GM18519 (cell line): ENCODE measurements around the gene BMF.
"Not testable (repeated sequence)": the region's sequence is repeated elsewhere in the genome, so short reads cannot be mapped to it uniquely, and the experiment has no call there.

Source experiments
- ATAC-seq: cut with Tn5 transposase; IDR thresholded peaks from one replicate; pipeline ENCODE4 v1.9.1; 2021; ENCODE audit warnings: mild to moderate bottlenecking, moderate library complexity; ENCODE audit not compliant: unreplicated experiment, low FRiP score

BMF gene

GRCh38 chr15:40090774-40091455 is 17.8 kb downstream of the BMF start:
- ATAC-seq: no peak

- no peak for ATAC-seq
Measured at GRCh38 chr15:40088929-40089755, 19.5 kb downstream of the BMF start.

GRCh38 chr15:40087991-40088928 is 20.4 kb downstream of the BMF start:
- no peak for ATAC-seq

GRCh38 chr15:40087068-40087810 is 21.4 kb downstream of the BMF start:
- ATAC-seq: no peak

GRCh38 chr15:40085266-40085665 is 23.4 kb downstream of the BMF start:
- no peak for ATAC-seq

GRCh38 chr15:40084650-40085049 is 24.0 kb downstream of the BMF start:
- ATAC-seq: no peak

- ATAC-seq: no peak
Measured at GRCh38 chr15:40082195-40082883, 26.3 kb downstream of the BMF start.

- ATAC-seq: no peak
Measured at GRCh38 chr15:40081691-40082194, 26.9 kb downstream of the BMF start.

- ATAC-seq: no peak
Measured at GRCh38 chr15:40080847-40081246, 27.8 kb downstream of the BMF start.

- ATAC-seq: no peak
Measured at GRCh38 chr15:40080104-40080503, 28.6 kb downstream of the BMF start.

- no peak for ATAC-seq
Measured at GRCh38 chr15:40079456-40079855, 29.2 kb downstream of the BMF start.

- no peak for ATAC-seq
Measured at GRCh38 chr15:40075298-40076044, 33.2 kb downstream of the BMF start.

- ATAC-seq: not testable (repeated sequence)
Measured at GRCh38 chr15:40074656-40075055, 34.0 kb downstream of the BMF start.

GRCh38 chr15:40073716-40074490 is 34.8 kb downstream of the BMF start:
- ATAC-seq: not testable (repeated sequence)

GRCh38 chr15:40072216-40072990 is 36.3 kb downstream of the BMF start:
- ATAC-seq: no peak

- ATAC-seq: no peak
Measured at GRCh38 chr15:40070608-40071218, 38.0 kb downstream of the BMF start.

GRCh38 chr15:40070166-40070557 is 38.5 kb downstream of the BMF start:
- ATAC-seq: no peak
